HepG2 (cell line): ENCODE measurements around the gene TJP1. TPM values are rescaled to one million over a fixed set of nuclear protein-coding genes. Genes with fewer than 3 reads are reported as not detected.
A peak's percentile ranks its signal among the peaks of the same experiment; 100 is the strongest.

Experiments
- ARID4A ChIP-seq: sonication (generic); formaldehyde crosslinking; IDR thresholded peaks from 2 replicates; pipeline ENCODE4 v1.5.0; 2020; ENCODE audit warnings: mild to moderate bottlenecking, missing genetic modification reagents, borderline replicate concordance
- CENPX ChIP-seq: sonication (generic); formaldehyde crosslinking; IDR thresholded peaks from 2 replicates; pipeline ENCODE4 v1.9.0; 2021; ENCODE audit warnings: mild to moderate bottlenecking, missing genetic modification reagents, moderate library complexity
- E2F5 ChIP-seq: sonication (generic); formaldehyde crosslinking; conservative IDR thresholded peaks from 2 replicates; pipeline ENCODE4 v1.4.0; 2020; ENCODE audit warnings: missing genetic modification reagents
- GABPB1 ChIP-seq: IDR thresholded peaks from 2 replicates; pipeline ENCODE4 v1.6.1; 2016; ENCODE audit warnings: mild to moderate bottlenecking, missing genetic modification reagents, moderate library complexity, missing compliant biosample characterization
- HES4 ChIP-seq: sonication (generic); formaldehyde crosslinking; IDR thresholded peaks from 2 replicates; pipeline ENCODE4 v1.9.0; 2021; ENCODE audit warnings: mild to moderate bottlenecking, missing genetic modification reagents, borderline replicate concordance
- HOXA5 ChIP-seq: sonication (generic); formaldehyde crosslinking; IDR thresholded peaks from 2 replicates; pipeline ENCODE4 v1.4.0; 2020; ENCODE audit warnings: missing genetic modification reagents
- KLF6 ChIP-seq: IDR thresholded peaks from 2 replicates; pipeline ENCODE4 v1.8.0; 2016; ENCODE audit warnings: missing biosample characterization, missing genetic modification reagents
- MAX ChIP-seq: IDR thresholded peaks from 2 replicates; pipeline ENCODE4 v1.6.1; 2012; ENCODE audit warnings: inconsistent platforms
- PAF1 ChIP-seq: IDR thresholded peaks from 2 replicates; pipeline ENCODE4 v1.6.1; 2016; ENCODE audit warnings: missing genetic modification reagents, missing compliant biosample characterization
- PCBP1 ChIP-seq: fragments of 200-400 bp; formaldehyde crosslinking; IDR thresholded peaks from 2 replicates; pipeline ENCODE4 v1.6.1; 2017; ENCODE audit warnings: mild to moderate bottlenecking, low read depth, low read length, borderline replicate concordance
- PHF21A ChIP-seq: sonication (generic); formaldehyde crosslinking; IDR thresholded peaks from 2 replicates; pipeline ENCODE4 v1.5.0; 2020; ENCODE audit warnings: mild to moderate bottlenecking, missing genetic modification reagents
- PHF8 ChIP-seq: sonication (generic); formaldehyde crosslinking; IDR thresholded peaks from 2 replicates; pipeline ENCODE4 v1.5.0; 2020; ENCODE audit warnings: missing genetic modification reagents
- POLR2G ChIP-seq: fragments of 200-400 bp; formaldehyde crosslinking; IDR thresholded peaks from 2 replicates; pipeline ENCODE4 v1.6.1; 2018; ENCODE audit warnings: mild to moderate bottlenecking, low read depth, low read length, moderate library complexity
- SP5 ChIP-seq: IDR thresholded peaks from 2 replicates; pipeline ENCODE4 v1.6.1; 2016; ENCODE audit warnings: low read depth, borderline replicate concordance
- SPEN ChIP-seq: sonication (generic); formaldehyde crosslinking; IDR thresholded peaks from 2 replicates; pipeline ENCODE4 v1.5.1; 2020; ENCODE audit warnings: low read depth, mild to moderate bottlenecking, missing genetic modification reagents
- STAG1 ChIP-seq: sonication (generic); formaldehyde crosslinking; IDR thresholded peaks from 2 replicates; pipeline ENCODE4 v1.4.0; 2020; ENCODE audit warnings: missing genetic modification reagents
- YY1 ChIP-seq: IDR thresholded peaks from 2 replicates; pipeline ENCODE4 v1.6.1; 2011; ENCODE audit warnings: low read length, low read depth, moderate library complexity, mild to moderate bottlenecking; ENCODE audit not compliant: insufficient read depth, insufficient replicate concordance
- ZFX ChIP-seq: sonication (generic); formaldehyde crosslinking; IDR thresholded peaks from 2 replicates; pipeline ENCODE4 v1.4.0; 2020; ENCODE audit warnings: mild to moderate bottlenecking, low read depth, missing genetic modification reagents, moderate library complexity
- ZNF280B ChIP-seq: sonication (generic); formaldehyde crosslinking; IDR thresholded peaks from 2 replicates; pipeline ENCODE4 v1.5.0; 2020; ENCODE audit warnings: missing genetic modification reagents, mild to moderate bottlenecking, borderline replicate concordance
- ZNF282 ChIP-seq: fragments of 450-650 bp; IDR thresholded peaks from 2 replicates; pipeline ENCODE4 v1.6.1; 2018; ENCODE audit not compliant: partially characterized antibody
- ZNF335 ChIP-seq: sonication (generic); formaldehyde crosslinking; IDR thresholded peaks from 2 replicates; pipeline ENCODE4 v1.4.0; 2020; ENCODE audit warnings: missing genetic modification reagents
- polyA plus RNA-seq, 8 experiments: library from polyadenylated mRNA; depleted of rRNA in 3 of 8; stranded (reverse) in 7 of 8; unstranded in 1 of 8; fragments of >200 nt; fragmentation: Illumina TruSeq in 4 of 8; extraction: Trizol in 4 of 8; gene quantifications; 2 replicates each; pipeline versions ENCODE4 v1.2.1 to v1.2.3, GENCODE V29; 2011 to 2016; ENCODE audit warnings: low read depth in 4 of 8, missing spikeins in 1 of 8, mixed read lengths in 1 of 8; ENCODE audit not compliant: insufficient read depth in 1 of 8
- total RNA-seq, 5 experiments: library from RNA; depleted of rRNA; stranded (reverse); fragments of >200 nt; fragmentation: Illumina TruSeq; extraction: Trizol; gene quantifications; 2 replicates each; pipeline ENCODE4 v1.2.3, GENCODE V29; 2016; ENCODE audit warnings: low read depth in 1 of 5

Gene TJP1
- total and polyA plus RNA-seq, 2 of the 13 experiments (the other 11 are each of a cell fraction or from before 2014, with no cell fraction given), result 25.9 to 27.1 TPM

- TF ChIP-seq PCBP1 (0 out of 2 replicates have a peak, but pooled peaks have one; percentile 43), ZNF282 (no peak), STAG1 (no peak), GABPB1 (CRISPR knock-in tag) (peak; percentile 77), ARID4A (peak; percentile 60; the same call in 1 of the 2 replicates), YY1 (no peak), E2F5 (CRISPR knock-in tag) (no peak; the same call in 1 of the 2 replicates), PHF8 (CRISPR knock-in tag) (peak; percentile 83), CENPX (CRISPR knock-in tag) (no peak), HOXA5 (CRISPR knock-in tag) (peak; percentile 22; the same call in 1 of the 2 replicates), SPEN (CRISPR knock-in tag) (peak; percentile 45; the same call in 1 of the 2 replicates), PAF1 (no peak), MAX (peak; percentile 37), PHF21A (CRISPR knock-in tag) (no peak), ZNF335 (CRISPR knock-in tag) (no peak), HES4 (CRISPR knock-in tag) (no peak), POLR2G (peak; percentile 89), ZFX (CRISPR knock-in tag) (peak; percentile 83), SP5 (CRISPR knock-in tag) (peak; percentile 39; the same call in 1 of the 2 replicates), KLF6 (CRISPR knock-in tag) (peak; percentile 39; the same call in 1 of the 2 replicates), ZNF280B (CRISPR knock-in tag) (no peak)
Observed at GRCh38 chr15:29822100-29822683, at the start of gene TJP1 (continued).
